ENCODE data around the gene ZEB1. TPM values are rescaled to one million over a fixed set of nuclear protein-coding genes. Genes with fewer than 3 reads are reported as not detected.
A peak's percentile ranks its signal among the peaks of the same experiment; 100 is the strongest.

The ZEB1 gene
- total and polyA plus RNA-seq, 9 of the 15 experiments (the other 6 are each of a cell fraction or from before 2014, with no cell fraction given) = 2.1 to 8.4 (median 4.9) TPM

- Histone ChIP-seq H3K4me2 (ENCODE audit: insufficient read depth, low read length) (no peak overlapping the region), H4K20me1 (replicated peaks; ENCODE audit: control insufficient read depth, insufficient read depth, low read length) (no peaks in the 10 kb centered on the region), H3K27ac (ENCODE audit: extremely low read depth, low read depth, low read length) (no peak overlapping the region), H3K4me3 (no peak overlapping the region), H3K79me2 (ENCODE audit: control insufficient read depth, insufficient read depth, low read length) (no peaks in the 10 kb centered on the region), H3K9ac (ENCODE audit: insufficient read depth in 1 of 2, low read depth in 2 of 2, low read length in 2 of 2) (no peak overlapping the region), H3K4me1 (replicated peaks in 1 of 2; ENCODE audit: control insufficient read depth in 2 of 2, insufficient read depth in 2 of 2, low read length in 2 of 2) (no peaks in the 10 kb centered on the region), H3K9me1 (ENCODE audit: control insufficient read depth, insufficient read depth, low read length) (no peaks in the 10 kb centered on the region), H2AFZ (ENCODE audit: low read depth, low read length) (no peak overlapping the region), H3K9me3 (replicated peaks; ENCODE audit: control insufficient read depth, insufficient read depth, low read depth, low read length) (peaks cover 2% of the 10 kb centered on the region; the same call in 1 of the 2 replicates), H3K27me3 (ENCODE audit: control insufficient read depth in 2 of 2, insufficient read depth in 2 of 2, low read length in 2 of 2) (no peaks in the 10 kb centered on the region), H3K36me3 (ENCODE audit: control insufficient read depth, insufficient read depth, low read length) (no peaks in the 10 kb centered on the region)
- POLR2A ChIA-PET = no interaction called here
- intact Hi-C loops (cut with micrococcal nuclease) (no loop called here), in situ Hi-C loops (cut with MboI) (no loop called here)
- TF ChIP-seq SMARCE1 (IDR thresholded peaks at IDR 0.05) (no peak), BCOR (IDR thresholded peaks at IDR 0.05) (no peak), PREB (CRISPR knock-in tag; IDR thresholded peaks at IDR 0.05) (no peak), ZNF830 (CRISPR knock-in tag; IDR thresholded peaks at IDR 0.05) (no peak)
- ATAC-seq (no peak), FAIRE-seq (no peak), DNase-seq (ENCODE audit: extremely low read depth in 1 of 4, low spot score in 3 of 4) (no peak)
- CTCF ChIA-PET (ENCODE audit: low intra/inter-chr PET ratio) = no interaction called here
- no TSS peak for BruUV-seq (replicated peaks)
- WGBS (ENCODE audit: insufficient coverage, low coverage, missing lambda C conversion rate) = 2% methylated on average over 2 of the region's 2 CpGs
Measured at GRCh38 chr10:31554556-31554955, 235.5 kb downstream of the ZEB1 start.

- Histone ChIP-seq H3K9me3 (replicated peaks; ENCODE audit: control insufficient read depth, insufficient read depth, low read depth, low read length) (peaks cover 2% of the 10 kb centered on the region; the same call in 1 of the 2 replicates), H3K4me3 (no peak overlapping the region), H4K20me1 (replicated peaks; ENCODE audit: control insufficient read depth, insufficient read depth, low read length) (no peaks in the 10 kb centered on the region), H3K27me3 (ENCODE audit: control insufficient read depth in 2 of 2, insufficient read depth in 2 of 2, low read length in 2 of 2) (no peaks in the 10 kb centered on the region), H3K9ac (ENCODE audit: insufficient read depth in 1 of 2, low read depth in 2 of 2, low read length in 2 of 2) (no peak overlapping the region), H3K36me3 (ENCODE audit: control insufficient read depth, insufficient read depth, low read length) (no peaks in the 10 kb centered on the region), H3K4me2 (ENCODE audit: insufficient read depth, low read length) (no peak overlapping the region), H3K4me1 (replicated peaks in 1 of 2; ENCODE audit: control insufficient read depth in 2 of 2, insufficient read depth in 2 of 2, low read length in 2 of 2) (no peaks in the 10 kb centered on the region), H2AFZ (ENCODE audit: low read depth, low read length) (no peak overlapping the region), H3K9me1 (ENCODE audit: control insufficient read depth, insufficient read depth, low read length) (no peaks in the 10 kb centered on the region), H3K79me2 (ENCODE audit: control insufficient read depth, insufficient read depth, low read length) (no peaks in the 10 kb centered on the region), H3K27ac (ENCODE audit: extremely low read depth, low read depth, low read length) (no peak overlapping the region)
- ATAC-seq = no peak
- ChIA-PET CTCF (ENCODE audit: low intra/inter-chr PET ratio) (no interaction called here), POLR2A (interaction anchor here (0.7 kb wide), 1 partner anchor 34 kb away, joined by 3 read pairs; no protein-coding TSS in a partner anchor)
- TF ChIP-seq ELF2 (CRISPR knock-in tag; IDR thresholded peaks at IDR 0.05) (no peak), TRIM28 (IDR thresholded peaks at IDR 0.05) (peak; percentile 84; the same call in 1 of the 2 replicates), ZNF280A (IDR thresholded peaks at IDR 0.05; ENCODE audit: low read depth, partially characterized antibody) (peak; percentile 32), LEF1 (IDR thresholded peaks at IDR 0.05) (no peak), CEBPB (tag; IDR thresholded peaks at IDR 0.05) (no peak), PHB2 (IDR thresholded peaks at IDR 0.05; ENCODE audit: low read depth) (no peak), U2AF2 (optimal IDR thresholded peaks at IDR 0.05; ENCODE audit: low read depth, low read length) (no peak), SRF (CRISPR knock-in tag; IDR thresholded peaks at IDR 0.05) (no peak), HLTF (IDR thresholded peaks at IDR 0.05) (peak; percentile 78; the same call in 1 of the 2 replicates), FOXJ2 (tag; IDR thresholded peaks at IDR 0.05) (no peak), DIDO1 (tag; IDR thresholded peaks at IDR 0.05; ENCODE audit: low read depth) (no peak), ZNF589 (CRISPR knock-in tag; IDR thresholded peaks at IDR 0.05; ENCODE audit: low read depth) (no peak), TAF7 (tag; IDR thresholded peaks at IDR 0.05) (no peak)
- in situ Hi-C loops (cut with MboI) = no loop called here
- intact Hi-C loops (cut with micrococcal nuclease) = no loop called here
- no TSS peak for BruUV-seq (replicated peaks)
- FAIRE-seq = no peak
- DNase-seq (ENCODE audit: extremely low read depth in 1 of 4, low spot score in 3 of 4) = no peak
- WGBS (ENCODE audit: insufficient coverage, low coverage, missing lambda C conversion rate) = 0% methylated on average over 1 of the region's 1 CpG
Measured at GRCh38 chr10:31557854-31558253, 238.8 kb downstream of the ZEB1 start.
